ENCODE data around the gene PACSIN3.
A peak's percentile ranks its signal among the peaks of the same experiment; 100 is the strongest.

The PACSIN3 gene

GRCh38 chr11:47177229-47177845 lies 8.9 kb downstream of the PACSIN3 start:
- DNase-seq (ENCODE audit: low read depth in 2 of 3, low spot score in 2 of 3), result no peak

GRCh38 chr11:47176328-47177228 lies 9.7 kb downstream of the PACSIN3 start, which contains the start of gene ARFGAP2:
TSS of gene ARFGAP2 (minus strand) at chr11:47176879. CDS start at chr11:47176853, 26 bp downstream.
- peak; percentile 76 to 96 (median 85) for DNase-seq (ENCODE audit: low read depth in 2 of 3, low spot score in 2 of 3)

- DNase-seq (ENCODE audit: low read depth in 2 of 3, low spot score in 2 of 3), result no peak
These were observed 10.4 kb downstream of the PACSIN3 start for GRCh38 chr11:47175746-47176327.

GRCh38 chr11:47172740-47173336 lies 13.4 kb downstream of the PACSIN3 start:
- no peak for DNase-seq (ENCODE audit: low read depth in 2 of 3, low spot score in 2 of 3)

GRCh38 chr11:47171856-47172255 lies 14.4 kb downstream of the PACSIN3 start:
- DNase-seq (ENCODE audit: low read depth in 2 of 3, low spot score in 2 of 3), result no peak

- no peak for DNase-seq (ENCODE audit: low read depth in 2 of 3, low spot score in 2 of 3)
These were observed 15.0 kb downstream of the PACSIN3 start for GRCh38 chr11:47171061-47171838.

GRCh38 chr11:47166368-47166767 lies 19.9 kb downstream of the PACSIN3 start:
- DNase-seq (ENCODE audit: low read depth in 2 of 3, low spot score in 2 of 3), result no peak

GRCh38 chr11:47165253-47165840 lies 20.9 kb downstream of the PACSIN3 start:
- no peak for DNase-seq (ENCODE audit: low read depth in 2 of 3, low spot score in 2 of 3)

- DNase-seq (ENCODE audit: low read depth in 2 of 3, low spot score in 2 of 3), result no peak
These were observed 21.9 kb downstream of the PACSIN3 start for GRCh38 chr11:47164321-47164720.

GRCh38 chr11:47163898-47164297 lies 22.3 kb downstream of the PACSIN3 start:
- DNase-seq (ENCODE audit: low read depth in 2 of 3, low spot score in 2 of 3), result no peak

- DNase-seq (ENCODE audit: low read depth in 2 of 3, low spot score in 2 of 3), result no peak
These were observed 23.0 kb downstream of the PACSIN3 start for GRCh38 chr11:47163193-47163592.

GRCh38 chr11:47162426-47162825 lies 23.8 kb downstream of the PACSIN3 start:
- no peak for DNase-seq (ENCODE audit: low read depth in 2 of 3, low spot score in 2 of 3)

GRCh38 chr11:47161890-47162289 lies 24.3 kb downstream of the PACSIN3 start:
- DNase-seq (ENCODE audit: low read depth in 2 of 3, low spot score in 2 of 3), result no peak

GRCh38 chr11:47161134-47161854 lies 24.9 kb downstream of the PACSIN3 start:
- DNase-seq (ENCODE audit: low read depth in 2 of 3, low spot score in 2 of 3), result peak in 1 of 3 experiments; percentile 40

GRCh38 chr11:47160753-47161133 lies 25.5 kb downstream of the PACSIN3 start:
- DNase-seq (ENCODE audit: low read depth in 2 of 3, low spot score in 2 of 3), result no peak

- no peak for DNase-seq (ENCODE audit: low read depth in 2 of 3, low spot score in 2 of 3)
These were observed 28.0 kb downstream of the PACSIN3 start for GRCh38 chr11:47158242-47158641.

GRCh38 chr11:47157805-47158204 lies 28.4 kb downstream of the PACSIN3 start:
- DNase-seq (ENCODE audit: low read depth in 2 of 3, low spot score in 2 of 3), result no peak

- DNase-seq (ENCODE audit: low read depth in 2 of 3, low spot score in 2 of 3), result no peak
These were observed 29.3 kb downstream of the PACSIN3 start for GRCh38 chr11:47156951-47157350.

GRCh38 chr11:47156333-47156732 lies 29.9 kb downstream of the PACSIN3 start:
- no peak for DNase-seq (ENCODE audit: low read depth in 2 of 3, low spot score in 2 of 3)

GRCh38 chr11:47155879-47156278 lies 30.4 kb downstream of the PACSIN3 start:
- no peak for DNase-seq (ENCODE audit: low read depth in 2 of 3, low spot score in 2 of 3)
